Parathyroid adenoma (tissue), 2 donors: Measurements from ENCODE around the gene CBR1.

Source experiments
- H2AFZ ChIP-seq: fragments of 300-600 bp; sonication (generic); one replicate; pipeline ENCODE4 v1.7.0; 2017; ENCODE audit warnings: antibody characterized with exemption, mild to moderate bottlenecking
- H3K27ac ChIP-seq: fragments of 300-600 bp; sonication (generic); one replicate; pipeline ENCODE4 v1.7.0; 2017
- H3K27me3 ChIP-seq: fragments of 300-600 bp; sonication (generic); one replicate; pipeline ENCODE4 v1.7.0; 2017; ENCODE audit warnings: low read length; ENCODE audit not compliant: control insufficient read depth, insufficient read depth
- H3K36me3 ChIP-seq: fragments of 300-600 bp; sonication (generic); one replicate; pipeline ENCODE4 v1.7.0; 2017; ENCODE audit warnings: low read length; ENCODE audit not compliant: control insufficient read depth, insufficient read depth
- H3K4me1 ChIP-seq: fragments of 300-600 bp; sonication (generic); one replicate; pipeline ENCODE4 v1.7.0; 2017; ENCODE audit warnings: control low read depth
- H3K4me2 ChIP-seq: fragments of 300-600 bp; sonication (generic); one replicate; pipeline ENCODE4 v1.7.0; 2017; ENCODE audit warnings: low read length
- H3K4me3 ChIP-seq: fragments of 300-600 bp; sonication (generic); one replicate; pipeline ENCODE4 v1.7.0; 2017; ENCODE audit warnings: low read depth, low read length
- H3K79me2 ChIP-seq: fragments of 300-600 bp; sonication (generic); one replicate; pipeline ENCODE4 v1.7.0; 2017; ENCODE audit warnings: control low read depth
- H3K9ac ChIP-seq: fragments of 300-600 bp; sonication (generic); one replicate; pipeline ENCODE4 v1.7.0; 2017; ENCODE audit warnings: mild to moderate bottlenecking
- H3K9me3 ChIP-seq: fragments of 300-600 bp; sonication (generic); one replicate; pipeline ENCODE4 v1.7.0; 2017; ENCODE audit warnings: low read length; ENCODE audit not compliant: control insufficient read depth
- TF ChIP-seq, protein P1 (sequence below): fragments of 300-600 bp; sonication (generic); IDR thresholded peaks from one replicate; pipeline ENCODE4 v1.7.0; 2017; ENCODE audit warnings: antibody characterized with exemption, mild to moderate bottlenecking
- donor health status: primary hyperparathyroidism.

The CBR1 gene

GRCh38 chr21:36030581-36031189 is 39.1 kb upstream of the CBR1 start:
- H3K27me3 ChIP-seq: no peaks in the 10 kb centered on the region
- no peak overlapping the region for H3K27ac ChIP-seq
- no peaks in the 10 kb centered on the region for H3K79me2 ChIP-seq
- TF ChIP-seq, protein P1, sequence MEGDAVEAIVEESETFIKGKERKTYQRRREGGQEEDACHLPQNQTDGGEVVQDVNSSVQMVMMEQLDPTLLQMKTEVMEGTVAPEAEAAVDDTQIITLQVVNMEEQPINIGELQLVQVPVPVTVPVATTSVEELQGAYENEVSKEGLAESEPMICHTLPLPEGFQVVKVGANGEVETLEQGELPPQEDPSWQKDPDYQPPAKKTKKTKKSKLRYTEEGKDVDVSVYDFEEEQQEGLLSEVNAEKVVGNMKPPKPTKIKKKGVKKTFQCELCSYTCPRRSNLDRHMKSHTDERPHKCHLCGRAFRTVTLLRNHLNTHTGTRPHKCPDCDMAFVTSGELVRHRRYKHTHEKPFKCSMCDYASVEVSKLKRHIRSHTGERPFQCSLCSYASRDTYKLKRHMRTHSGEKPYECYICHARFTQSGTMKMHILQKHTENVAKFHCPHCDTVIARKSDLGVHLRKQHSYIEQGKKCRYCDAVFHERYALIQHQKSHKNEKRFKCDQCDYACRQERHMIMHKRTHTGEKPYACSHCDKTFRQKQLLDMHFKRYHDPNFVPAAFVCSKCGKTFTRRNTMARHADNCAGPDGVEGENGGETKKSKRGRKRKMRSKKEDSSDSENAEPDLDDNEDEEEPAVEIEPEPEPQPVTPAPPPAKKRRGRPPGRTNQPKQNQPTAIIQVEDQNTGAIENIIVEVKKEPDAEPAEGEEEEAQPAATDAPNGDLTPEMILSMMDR: no peak
- H3K36me3 ChIP-seq: no peaks in the 10 kb centered on the region
- H3K4me1 ChIP-seq: no peaks in the 10 kb centered on the region
- no peak overlapping the region for H3K9ac ChIP-seq
- H3K9me3 ChIP-seq: no peaks in the 10 kb centered on the region
- no peak overlapping the region for H3K4me2 ChIP-seq
- H3K4me3 ChIP-seq: no peak overlapping the region
- no peak overlapping the region for H2AFZ ChIP-seq

DNA sequence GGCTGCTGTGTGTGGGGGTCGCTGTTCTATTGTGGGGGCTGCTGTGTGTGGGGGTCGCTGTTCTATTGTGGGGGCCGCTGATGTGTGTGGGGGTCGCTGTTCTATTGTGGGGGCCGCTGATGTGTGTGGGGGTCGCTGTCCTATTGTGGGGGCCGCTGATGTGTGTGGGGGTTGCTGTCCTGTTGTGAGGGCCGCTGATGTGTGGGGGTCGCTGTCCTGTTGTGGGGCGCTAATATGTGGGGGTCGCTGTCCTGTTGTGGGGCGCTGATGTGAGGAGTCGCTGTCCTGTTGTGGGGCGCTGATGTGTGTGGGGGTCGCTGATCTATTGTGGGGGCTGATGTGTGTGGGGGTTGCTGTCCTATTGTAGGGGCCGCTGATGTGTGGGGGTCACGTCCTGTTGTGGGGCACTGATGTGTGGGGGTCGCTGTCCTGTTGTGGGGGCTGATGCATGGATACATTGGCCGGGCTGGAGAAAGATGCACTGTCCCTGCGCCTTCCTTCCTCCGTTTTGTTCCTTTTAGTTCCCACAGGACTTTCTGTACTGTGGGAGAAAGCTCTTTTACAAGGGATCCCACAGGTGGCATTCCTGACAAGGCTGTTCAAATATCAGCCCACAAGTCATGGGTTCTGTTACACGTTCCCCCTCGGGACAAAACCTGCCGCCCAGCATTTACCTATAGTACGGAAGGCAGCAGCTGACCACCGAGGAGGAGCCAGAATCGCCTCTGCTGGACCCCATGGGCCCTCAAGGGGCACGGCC is 37.0 kb upstream of the CBR1 start:
- TF ChIP-seq, protein P1: no peak
- Histone ChIP-seq H3K4me3 (no peak overlapping the region), H3K4me2 (no peak overlapping the region), H3K27me3 (no peaks in the 10 kb centered on the region), H3K36me3 (no peaks in the 10 kb centered on the region), H3K4me1 (no peaks in the 10 kb centered on the region), H3K27ac (no peak overlapping the region), H2AFZ (no peak overlapping the region), H3K9ac (no peak overlapping the region), H3K9me3 (no peaks in the 10 kb centered on the region), H3K79me2 (no peaks in the 10 kb centered on the region)

- H3K27me3 ChIP-seq: no peaks in the 10 kb centered on the region
- H3K4me3 ChIP-seq: no peak overlapping the region
- H3K9me3 ChIP-seq: no peaks in the 10 kb centered on the region
- H3K79me2 ChIP-seq: no peaks in the 10 kb centered on the region
- H3K36me3 ChIP-seq: no peaks in the 10 kb centered on the region
- H2AFZ ChIP-seq: no peak overlapping the region
- no peaks in the 10 kb centered on the region for H3K4me1 ChIP-seq
- TF ChIP-seq, protein P1: no peak
- H3K4me2 ChIP-seq: no peak overlapping the region
- no peak overlapping the region for H3K27ac ChIP-seq
- H3K9ac ChIP-seq: no peak overlapping the region
These were observed 35.5 kb upstream of the CBR1 start for GRCh38 chr21:36034211-36034913.

DNA sequence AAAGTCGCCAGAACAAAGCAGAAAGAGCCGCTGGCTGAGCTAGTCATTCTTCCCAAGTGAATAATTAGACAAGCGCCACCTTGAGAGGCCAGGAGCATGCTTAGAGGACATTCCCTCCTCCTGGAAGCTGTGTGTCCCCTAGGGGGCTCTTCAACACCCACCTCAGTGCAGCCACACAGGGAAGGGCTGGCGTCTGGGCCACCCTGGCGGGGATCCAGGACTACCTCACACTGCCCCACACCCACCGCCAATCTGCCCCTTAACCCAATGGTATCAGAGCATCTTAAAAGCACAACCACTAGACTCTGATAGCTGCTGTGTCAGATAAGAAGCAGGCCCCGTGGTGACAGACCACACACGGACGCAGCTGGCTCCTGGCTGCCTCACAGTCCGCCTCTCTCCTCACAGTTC is 34.4 kb upstream of the CBR1 start:
- Histone ChIP-seq H3K27ac (no peak overlapping the region), H2AFZ (no peak overlapping the region), H3K27me3 (no peaks in the 10 kb centered on the region), H3K4me3 (no peak overlapping the region), H3K4me2 (no peak overlapping the region), H3K36me3 (no peaks in the 10 kb centered on the region), H3K9me3 (no peaks in the 10 kb centered on the region), H3K79me2 (no peaks in the 10 kb centered on the region), H3K4me1 (no peaks in the 10 kb centered on the region), H3K9ac (no peak overlapping the region)
- TF ChIP-seq, protein P1: no peak
